GM11168 (cell line): ENCODE data around the gene TRAM2.

ENCODE experiments used
- in situ Hi-C: fragments of 300-500 bp; cut with MboI; formaldehyde crosslinking; loops from one replicate; pipeline ENCODE4 v1.12.0; 2022; ENCODE audit warnings: low sequenced_read_pairs; ENCODE audit not compliant: unreplicated experiment

Gene TRAM2

GRCh38 chr6:52595000-52595795 lies 18.3 kb upstream of the TRAM2 start:
- in situ Hi-C loops, result no loop called here

GRCh38 chr6:52594221-52594620 lies 17.4 kb upstream of the TRAM2 start:
- in situ Hi-C loops, result no loop called here

- in situ Hi-C loops, result no loop called here
Observed at GRCh38 chr6:52591832-52592231, 15.0 kb upstream of the TRAM2 start.

- in situ Hi-C loops, result no loop called here
Observed at GRCh38 chr6:52590152-52590891, 13.5 kb upstream of the TRAM2 start.

GRCh38 chr6:52588710-52589091 lies 11.8 kb upstream of the TRAM2 start:
- in situ Hi-C loops, result loop anchor here (10.0 kb wide), 1 partner anchor 174 kb away; no protein-coding TSS in a partner anchor

GRCh38 chr6:52588087-52588709 lies 11.3 kb upstream of the TRAM2 start:
- in situ Hi-C loops, result loop anchor here (10.0 kb wide), 1 partner anchor 173 kb away; no protein-coding TSS in a partner anchor

- in situ Hi-C loops, result loop anchor here (10.0 kb wide), 1 partner anchor 172 kb away; no protein-coding TSS in a partner anchor
Observed at GRCh38 chr6:52587001-52587400, 10.1 kb upstream of the TRAM2 start.

- in situ Hi-C loops, result loop anchor here (10.0 kb wide), 1 partner anchor 169 kb away; no protein-coding TSS in a partner anchor
Observed at GRCh38 chr6:52584203-52584602, 7.3 kb upstream of the TRAM2 start.

GRCh38 chr6:52582996-52583395 lies 6.1 kb upstream of the TRAM2 start:
- in situ Hi-C loops, result loop anchor here (10.0 kb wide), 1 partner anchor 168 kb away; no protein-coding TSS in a partner anchor

GRCh38 chr6:52582446-52582845 lies 5.6 kb upstream of the TRAM2 start:
- in situ Hi-C loops, result loop anchor here (10.0 kb wide), 1 partner anchor 168 kb away; no protein-coding TSS in a partner anchor

- in situ Hi-C loops, result loop anchor here (10.0 kb wide), 1 partner anchor 166 kb away; no protein-coding TSS in a partner anchor
Observed at GRCh38 chr6:52580905-52581304, 4.0 kb upstream of the TRAM2 start.

GRCh38 chr6:52579006-52579660 lies 2.3 kb upstream of the TRAM2 start:
- in situ Hi-C loops, result no loop called here

GRCh38 chr6:52577778-52578463 lies 1.1 kb upstream of the TRAM2 start:
- in situ Hi-C loops, result no loop called here

- in situ Hi-C loops, result no loop called here
Observed at GRCh38 chr6:52576392-52577021, 353 bp downstream of the TRAM2 start.

- in situ Hi-C loops, result no loop called here
Observed at GRCh38 chr6:52576054-52576391, 837 bp downstream of the TRAM2 start.

GRCh38 chr6:52575502-52575892 lies 1.4 kb downstream of the TRAM2 start:
- in situ Hi-C loops, result no loop called here

GRCh38 chr6:52574709-52575501 lies 2.0 kb downstream of the TRAM2 start:
- in situ Hi-C loops, result no loop called here

- in situ Hi-C loops, result no loop called here
Observed at GRCh38 chr6:52573295-52573694, 3.6 kb downstream of the TRAM2 start.

- in situ Hi-C loops, result no loop called here
Observed at GRCh38 chr6:52572536-52572935, 4.3 kb downstream of the TRAM2 start.
